ENCODE measurements around the gene MBLAC1. TPM values are rescaled to one million over a fixed set of nuclear protein-coding genes. Genes with fewer than 3 reads are reported as not detected.

MBLAC1 gene
- total and polyA plus RNA-seq, 9 of the 15 experiments (the other 6 are each of a cell fraction or from before 2014, with no cell fraction given) = 0.03 to 3.1 (median 0.52) TPM

- TF ChIP-seq E2F8 (IDR thresholded peaks at IDR 0.05; ENCODE audit: low read depth, partially characterized antibody) (peak; percentile 91), FOSL1 (tag; conservative IDR thresholded peaks at IDR 0.05) (peak; percentile 94), TOE1 (IDR thresholded peaks at IDR 0.05; ENCODE audit: borderline replicate concordance) (peak; percentile 28), TOE1 (CRISPR knock-in tag; IDR thresholded peaks at IDR 0.05; ENCODE audit: borderline replicate concordance, low read depth) (no peak; the same call in 1 of the 2 replicates), ID3 (CRISPR knock-in tag; IDR thresholded peaks at IDR 0.05) (no peak), ID3 (tag; IDR thresholded peaks at IDR 0.05) (no peak), PRDM10 (IDR thresholded peaks at IDR 0.05; ENCODE audit: partially characterized antibody) (peak; percentile 62), HDAC2 (IDR thresholded peaks at IDR 0.05) (peak; percentile 17; the same call in 1 of the 2 replicates), USF2 (CRISPR knock-in tag; IDR thresholded peaks at IDR 0.05) (peak; percentile 47), ZNF589 (CRISPR knock-in tag; IDR thresholded peaks at IDR 0.05; ENCODE audit: low read depth) (peak; percentile 26), SRSF7 (optimal IDR thresholded peaks at IDR 0.05; ENCODE audit: low read depth, low read length) (no peak), GATAD2A (IDR thresholded peaks at IDR 0.05) (no peak; the same call in 1 of the 2 replicates), CBFB (CRISPR knock-in tag; IDR thresholded peaks at IDR 0.05) (peak; percentile 81; the same call in 1 of the 2 replicates), MYC (IDR thresholded peaks at IDR 0.05; ENCODE audit: low read depth, low read length) (peak; percentile 100), MYC (CRISPR knock-in tag; IDR thresholded peaks at IDR 0.05; ENCODE audit: borderline replicate concordance, low read depth) (peak; percentile 80; the same call in 1 of the 2 replicates), KAT2B (IDR thresholded peaks at IDR 0.05; ENCODE audit: low read depth, low read length) (no peak), BDP1 (IDR thresholded peaks at IDR 0.05; ENCODE audit: insufficient read depth, insufficient read length) (no peak), ZNF316 (IDR thresholded peaks at IDR 0.05) (peak; percentile 100), CAMTA2 (CRISPR knock-in tag; conservative IDR thresholded peaks at IDR 0.05) (no peak), ZNF274 (IDR thresholded peaks at IDR 0.05; ENCODE audit: borderline replicate concordance, low read depth, low read length) (no peak; the same call in 1 of the 2 replicates), TAF7 (tag; IDR thresholded peaks at IDR 0.05) (peak; percentile 82)
Measured at GRCh38 chr7:100081535-100082102, 45.1 kb upstream of the MBLAC1 start, which contains the start of gene ZNF3 (continued).
